T follicular helper cell (primary cell): ENCODE results near the gene CYREN.
A peak's percentile ranks its signal among the peaks of the same experiment; 100 is the strongest.
"Not testable (repeated sequence)": the region's sequence is repeated elsewhere in the genome, so short reads cannot be mapped to it uniquely, and the experiment has no call there.

Experiments used
- DNase-seq: peaks from one replicate; pipeline ENCODE4 v3.0.0-alpha.2; 2020; ENCODE audit warnings: low read depth

The CYREN gene

GRCh38 chr7:135159359-135160085 lies 11.0 kb downstream of the CYREN start:
- no peak for DNase-seq

- no peak for DNase-seq
Observed at GRCh38 chr7:135158874-135159273, 11.6 kb downstream of the CYREN start.

- no peak for DNase-seq
Observed at GRCh38 chr7:135158141-135158655, 12.3 kb downstream of the CYREN start.

- DNase-seq, result no peak
Observed at GRCh38 chr7:135156290-135156689, 14.2 kb downstream of the CYREN start.

- no peak for DNase-seq
Observed at GRCh38 chr7:135154734-135155133, 15.8 kb downstream of the CYREN start.

GRCh38 chr7:135152442-135152841 lies 18.1 kb downstream of the CYREN start:
- DNase-seq, result no peak

GRCh38 chr7:135151533-135151932 lies 19.0 kb downstream of the CYREN start:
- DNase-seq, result no peak

GRCh38 chr7:135151132-135151531 lies 19.4 kb downstream of the CYREN start:
- DNase-seq, result no peak

- DNase-seq, result no peak
Observed at GRCh38 chr7:135150072-135150782, 20.3 kb downstream of the CYREN start.

GRCh38 chr7:135147899-135148721 lies 22.4 kb downstream of the CYREN start, which contains the start of gene TMEM140:
Gene TMEM140 (plus strand): TSS chr7:135148072. CDS start chr7:135164442, 16,370 bp downstream.
- DNase-seq, result peak; percentile 27

- DNase-seq, result no peak
Observed at GRCh38 chr7:135147341-135147898, 23.1 kb downstream of the CYREN start.

- DNase-seq, result no peak
Observed at GRCh38 chr7:135143885-135144668, 26.4 kb downstream of the CYREN start.

GRCh38 chr7:135129579-135129978 lies 40.9 kb downstream of the CYREN start:
- no peak for DNase-seq

GRCh38 chr7:135128931-135129330 lies 41.6 kb downstream of the CYREN start:
- DNase-seq, result no peak

GRCh38 chr7:135124631-135125030 lies 45.9 kb downstream of the CYREN start:
- not testable (repeated sequence) for DNase-seq

- DNase-seq, result no peak
Observed at GRCh38 chr7:135121868-135122267, 48.6 kb downstream of the CYREN start.

- no peak for DNase-seq
Observed at GRCh38 chr7:135117096-135117495, 53.4 kb downstream of the CYREN start.
